HUES48 (cell line): ENCODE data around the gene TAF3.

Source experiments
- H3K27ac ChIP-seq: one replicate; pipeline ENCODE4 v1.7.0; 2013; ENCODE audit warnings: low read depth, low read length, inconsistent platforms
- H3K27me3 ChIP-seq: 2 replicates; pipeline ENCODE4 v1.6.1; 2013; ENCODE audit warnings: mild to moderate bottlenecking, low read length; ENCODE audit not compliant: control insufficient read depth, insufficient read depth
- H3K36me3 ChIP-seq: 2 replicates; pipeline ENCODE4 v1.6.1; 2013; ENCODE audit warnings: low read length; ENCODE audit not compliant: control insufficient read depth, insufficient read depth
- H3K4me1 ChIP-seq: 2 replicates; pipeline ENCODE4 v1.6.1; 2013; ENCODE audit warnings: mild to moderate bottlenecking, low read length; ENCODE audit not compliant: control insufficient read depth, insufficient read depth
- H3K4me3 ChIP-seq: 2 replicates; pipeline ENCODE4 v1.5.1; 2013; ENCODE audit warnings: mild to moderate bottlenecking, low read depth, low read length
- H3K9ac ChIP-seq: 2 replicates; pipeline ENCODE4 v1.6.1; 2013; ENCODE audit warnings: mild to moderate bottlenecking, low read depth, low read length, moderate library complexity
- H3K9me3 ChIP-seq: 2 replicates; pipeline ENCODE4 v1.6.1; 2013; ENCODE audit warnings: low read length; ENCODE audit not compliant: control insufficient read depth, insufficient read depth

The TAF3 gene

GRCh38 chr10:7967035-7967434 is 148.7 kb downstream of the TAF3 start:
- Histone ChIP-seq H3K9me3 (no peaks in the 10 kb centered on the region), H3K36me3 (peaks cover 15% of the 10 kb centered on the region), H3K9ac (no peak overlapping the region), H3K4me3 (no peak overlapping the region), H3K4me1 (no peaks in the 10 kb centered on the region), H3K27ac (no peak overlapping the region), H3K27me3 (no peaks in the 10 kb centered on the region)

GRCh38 chr10:7968510-7969112 is 150.3 kb downstream of the TAF3 start:
- Histone ChIP-seq H3K27me3 (no peaks in the 10 kb centered on the region), H3K9me3 (no peaks in the 10 kb centered on the region), H3K9ac (no peak overlapping the region), H3K4me3 (no peak overlapping the region), H3K27ac (no peak overlapping the region), H3K4me1 (no peaks in the 10 kb centered on the region), H3K36me3 (peaks cover 15% of the 10 kb centered on the region)

GRCh38 chr10:7969623-7970022 is 151.3 kb downstream of the TAF3 start:
- H3K9ac ChIP-seq: no peak overlapping the region
- peaks cover 8% of the 10 kb centered on the region; the same call in 1 of the 2 replicates for H3K36me3 ChIP-seq
- H3K27ac ChIP-seq: no peak overlapping the region
- H3K4me3 ChIP-seq: no peak overlapping the region
- H3K4me1 ChIP-seq: no peaks in the 10 kb centered on the region
- no peaks in the 10 kb centered on the region for H3K27me3 ChIP-seq
- H3K9me3 ChIP-seq: no peaks in the 10 kb centered on the region

- no peaks in the 10 kb centered on the region for H3K27me3 ChIP-seq
- H3K9me3 ChIP-seq: no peaks in the 10 kb centered on the region
- no peak overlapping the region for H3K27ac ChIP-seq
- H3K4me1 ChIP-seq: no peaks in the 10 kb centered on the region
- no peak overlapping the region for H3K4me3 ChIP-seq
- no peak overlapping the region for H3K9ac ChIP-seq
- H3K36me3 ChIP-seq: 0 out of 2 replicates have a peak, but pooled peaks cover 4% of the 10 kb centered on the region
Measured at GRCh38 chr10:7971949-7972348, 153.6 kb downstream of the TAF3 start.

- H3K9ac ChIP-seq: no peak overlapping the region
- no peak overlapping the region for H3K4me3 ChIP-seq
- H3K36me3 ChIP-seq: no peaks in the 10 kb centered on the region
- no peaks in the 10 kb centered on the region for H3K27me3 ChIP-seq
- no peaks in the 10 kb centered on the region for H3K9me3 ChIP-seq
- no peaks in the 10 kb centered on the region for H3K4me1 ChIP-seq
- H3K27ac ChIP-seq: no peak overlapping the region
Measured at GRCh38 chr10:7972367-7972766, 154.1 kb downstream of the TAF3 start.

- Histone ChIP-seq H3K36me3 (no peaks in the 10 kb centered on the region), H3K27ac (no peak overlapping the region), H3K27me3 (no peaks in the 10 kb centered on the region), H3K9me3 (no peaks in the 10 kb centered on the region), H3K9ac (no peak overlapping the region), H3K4me3 (no peak overlapping the region), H3K4me1 (no peaks in the 10 kb centered on the region)
Measured at GRCh38 chr10:7980196-7980595, 161.9 kb downstream of the TAF3 start.

- H3K4me1 ChIP-seq: no peaks in the 10 kb centered on the region
- no peaks in the 10 kb centered on the region for H3K36me3 ChIP-seq
- no peaks in the 10 kb centered on the region for H3K27me3 ChIP-seq
- no peaks in the 10 kb centered on the region for H3K9me3 ChIP-seq
- no peak overlapping the region for H3K9ac ChIP-seq
- no peak overlapping the region for H3K27ac ChIP-seq
- H3K4me3 ChIP-seq: no peak overlapping the region
Measured at GRCh38 chr10:7982727-7983126, 164.4 kb downstream of the TAF3 start.

GRCh38 chr10:7984325-7984724 is 166.0 kb downstream of the TAF3 start:
- no peak overlapping the region for H3K9ac ChIP-seq
- H3K36me3 ChIP-seq: no peaks in the 10 kb centered on the region
- no peak overlapping the region for H3K27ac ChIP-seq
- no peaks in the 10 kb centered on the region for H3K4me1 ChIP-seq
- no peaks in the 10 kb centered on the region for H3K27me3 ChIP-seq
- H3K4me3 ChIP-seq: no peak overlapping the region
- no peaks in the 10 kb centered on the region for H3K9me3 ChIP-seq

GRCh38 chr10:7984896-7985295 is 166.6 kb downstream of the TAF3 start:
- no peaks in the 10 kb centered on the region for H3K27me3 ChIP-seq
- H3K27ac ChIP-seq: no peak overlapping the region
- no peak overlapping the region for H3K4me3 ChIP-seq
- no peak overlapping the region for H3K9ac ChIP-seq
- no peaks in the 10 kb centered on the region for H3K4me1 ChIP-seq
- no peaks in the 10 kb centered on the region for H3K9me3 ChIP-seq
- H3K36me3 ChIP-seq: no peaks in the 10 kb centered on the region

GRCh38 chr10:7986851-7987250 is 168.5 kb downstream of the TAF3 start:
- H3K36me3 ChIP-seq: no peaks in the 10 kb centered on the region
- no peak overlapping the region for H3K4me3 ChIP-seq
- no peaks in the 10 kb centered on the region for H3K9me3 ChIP-seq
- H3K27ac ChIP-seq: no peak overlapping the region
- no peak overlapping the region for H3K9ac ChIP-seq
- H3K4me1 ChIP-seq: no peaks in the 10 kb centered on the region
- H3K27me3 ChIP-seq: no peaks in the 10 kb centered on the region

GRCh38 chr10:7988989-7989388 is 170.7 kb downstream of the TAF3 start:
- no peak overlapping the region for H3K9ac ChIP-seq
- H3K9me3 ChIP-seq: no peaks in the 10 kb centered on the region
- H3K4me1 ChIP-seq: no peaks in the 10 kb centered on the region
- H3K27ac ChIP-seq: no peak overlapping the region
- no peaks in the 10 kb centered on the region for H3K36me3 ChIP-seq
- no peaks in the 10 kb centered on the region for H3K27me3 ChIP-seq
- no peak overlapping the region for H3K4me3 ChIP-seq

- Histone ChIP-seq H3K4me1 (no peaks in the 10 kb centered on the region), H3K27me3 (no peaks in the 10 kb centered on the region), H3K27ac (no peak overlapping the region), H3K4me3 (no peak overlapping the region), H3K36me3 (no peaks in the 10 kb centered on the region), H3K9me3 (no peaks in the 10 kb centered on the region; the same call in 1 of the 2 replicates), H3K9ac (no peak overlapping the region)
Measured at GRCh38 chr10:7998831-7999230, 180.5 kb downstream of the TAF3 start.
